ENCODE measurements around the gene MRPL45. TPM values are rescaled to one million over a fixed set of nuclear protein-coding genes. Genes with fewer than 3 reads are reported as not detected.

The MRPL45 gene
- 30.1 and 36.1 TPM in 2 replicates for total RNA-seq

GRCh38 chr17:38296834-38297517, at the start of gene MRPL45:
MRPL45 (plus strand) TSS chr17:38297168; CDS start chr17:38297184, 16 bp downstream.

GRCh38 chr17:38343608-38344419, 46.8 kb downstream of the MRPL45 start, which contains the start of gene GPR179:
GPR179 (minus strand) TSS chr17:38343956; CDS start chr17:38343789, 167 bp downstream.

GRCh38 chr17:38351412-38352222, 54.6 kb downstream of the MRPL45 start, which contains the start of gene SOCS7:
SOCS7 (plus strand) TSS chr17:38351844; CDS start chr17:38352053, 209 bp downstream.

Other genes starting within 250 kb of the MRPL45 start
- 0.32 TPM in 1 of 2 replicates, not detected in the other for gene TBC1D3C, start 228.5 kb upstream of the MRPL45 start, total RNA-seq
- not detected in 2 replicates for gene TBC1D3E, start 169.2 kb upstream of the MRPL45 start, total RNA-seq
- gene TBC1D3, start 104.6 kb upstream of the MRPL45 start, total RNA-seq, result not detected in 2 replicates
- gene GPR179, start 46.8 kb downstream of the MRPL45 start, total RNA-seq, result not detected in 2 replicates
- 7.6 and 7.8 TPM in 2 replicates for gene SOCS7, start 54.7 kb downstream of the MRPL45 start, total RNA-seq
- 13.6 and 32.4 TPM in 2 replicates for gene ARHGAP23, start 131.3 kb downstream of the MRPL45 start, total RNA-seq

All from epithelial cell of umbilical artery (primary cell).